Osteocyte (in vitro differentiated cells): ENCODE measurements around the gene BCL2A1. TPM values are rescaled to one million over a fixed set of nuclear protein-coding genes. Genes with fewer than 3 reads are reported as not detected.

ENCODE experiments used
- DNase-seq: peaks from one replicate; pipeline ENCODE4 v3.0.0; 2021; ENCODE audit warnings: mixed read lengths; ENCODE audit not compliant: unreplicated experiment; ENCODE audit errors: extremely low spot score
- H3K27ac Mint-ChIP-seq: one replicate; pipeline ENCODE4 v1.8.0; 2021; ENCODE audit warnings: mild to moderate bottlenecking, mixed read lengths; ENCODE audit not compliant: unreplicated experiment
- H3K27me3 Mint-ChIP-seq: one replicate; pipeline ENCODE4 v1.8.0; 2021; ENCODE audit warnings: mixed read lengths; ENCODE audit not compliant: unreplicated experiment
- H3K36me3 Mint-ChIP-seq: one replicate; pipeline ENCODE4 v1.8.0; 2021; ENCODE audit warnings: mixed read lengths; ENCODE audit not compliant: unreplicated experiment
- H3K4me1 Mint-ChIP-seq: one replicate; pipeline ENCODE4 v1.8.0; 2021; ENCODE audit warnings: mixed read lengths; ENCODE audit not compliant: unreplicated experiment
- H3K4me3 Mint-ChIP-seq: one replicate; pipeline ENCODE4 v1.8.0; 2021; ENCODE audit warnings: mild to moderate bottlenecking, moderate library complexity, mixed read lengths; ENCODE audit not compliant: unreplicated experiment
- H3K9me3 Mint-ChIP-seq: one replicate; pipeline ENCODE4 v1.8.0; 2021; ENCODE audit warnings: mixed read lengths; ENCODE audit not compliant: unreplicated experiment
- total RNA-seq: library from RNA; stranded (reverse); gene quantifications from 2 replicates; pipeline ENCODE4 v1.2.1, GENCODE V29; 2021
- TF ChIP-seq, protein P1 (sequence below): fragments of 200-600 bp; sonication (generic); IDR thresholded peaks from 2 replicates; pipeline ENCODE4 v1.5.0; 2021; ENCODE audit warnings: antibody characterized with exemption, mild to moderate bottlenecking, moderate library complexity

The BCL2A1 gene
- total RNA-seq, 1 donor from 2014 or later: not detected

GRCh38 chr15:79989183-79989582 lies 18.2 kb upstream of the BCL2A1 start:
- H3K27me3 Mint-ChIP-seq: peaks cover 19% of the 10 kb centered on the region
- H3K36me3 Mint-ChIP-seq: no peaks in the 10 kb centered on the region
- no peak overlapping the region for H3K27ac Mint-ChIP-seq
- no peak overlapping the region for H3K4me3 Mint-ChIP-seq
- no peak for DNase-seq
- no peaks in the 10 kb centered on the region for H3K9me3 Mint-ChIP-seq
- H3K4me1 Mint-ChIP-seq: no peaks in the 10 kb centered on the region
- TF ChIP-seq, protein P1, sequence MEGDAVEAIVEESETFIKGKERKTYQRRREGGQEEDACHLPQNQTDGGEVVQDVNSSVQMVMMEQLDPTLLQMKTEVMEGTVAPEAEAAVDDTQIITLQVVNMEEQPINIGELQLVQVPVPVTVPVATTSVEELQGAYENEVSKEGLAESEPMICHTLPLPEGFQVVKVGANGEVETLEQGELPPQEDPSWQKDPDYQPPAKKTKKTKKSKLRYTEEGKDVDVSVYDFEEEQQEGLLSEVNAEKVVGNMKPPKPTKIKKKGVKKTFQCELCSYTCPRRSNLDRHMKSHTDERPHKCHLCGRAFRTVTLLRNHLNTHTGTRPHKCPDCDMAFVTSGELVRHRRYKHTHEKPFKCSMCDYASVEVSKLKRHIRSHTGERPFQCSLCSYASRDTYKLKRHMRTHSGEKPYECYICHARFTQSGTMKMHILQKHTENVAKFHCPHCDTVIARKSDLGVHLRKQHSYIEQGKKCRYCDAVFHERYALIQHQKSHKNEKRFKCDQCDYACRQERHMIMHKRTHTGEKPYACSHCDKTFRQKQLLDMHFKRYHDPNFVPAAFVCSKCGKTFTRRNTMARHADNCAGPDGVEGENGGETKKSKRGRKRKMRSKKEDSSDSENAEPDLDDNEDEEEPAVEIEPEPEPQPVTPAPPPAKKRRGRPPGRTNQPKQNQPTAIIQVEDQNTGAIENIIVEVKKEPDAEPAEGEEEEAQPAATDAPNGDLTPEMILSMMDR: no peak

DNA sequence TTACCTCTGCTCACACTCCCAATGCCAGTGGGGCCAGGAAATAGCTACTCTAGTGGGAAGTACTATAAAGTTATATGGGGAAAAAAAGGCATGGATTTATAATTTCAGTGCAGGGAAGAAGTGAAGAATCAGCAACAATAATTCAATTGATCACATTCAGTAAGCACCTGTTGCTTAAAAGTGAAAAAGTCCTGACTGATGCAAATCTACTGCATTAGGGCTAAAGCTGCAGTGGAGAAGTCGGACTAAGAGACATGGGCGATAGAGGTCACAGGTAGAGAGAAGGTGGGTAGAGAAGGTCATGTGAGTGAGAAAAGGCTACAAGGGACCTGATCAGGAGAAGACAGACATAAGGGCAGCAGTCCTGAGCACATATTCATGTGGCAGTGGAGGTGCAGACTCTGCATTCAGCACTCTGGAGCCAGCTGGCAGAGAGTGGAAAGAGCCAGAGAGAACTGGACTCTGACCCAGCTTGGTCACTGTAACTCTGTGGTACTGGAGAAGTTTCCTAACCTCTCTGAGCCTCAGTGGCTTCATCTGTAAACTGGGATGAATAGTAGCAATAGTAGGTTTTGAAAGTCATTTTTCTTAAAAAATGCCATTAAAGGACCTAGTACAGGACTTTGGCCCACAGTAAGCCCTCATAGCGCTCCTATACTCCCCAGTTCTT lies 17.6 kb upstream of the BCL2A1 start:
- no peak for DNase-seq
- Mint-ChIP-seq H3K4me1 (no peaks in the 10 kb centered on the region), H3K4me3 (no peak overlapping the region), H3K9me3 (no peaks in the 10 kb centered on the region), H3K27ac (no peak overlapping the region), H3K27me3 (peaks cover 19% of the 10 kb centered on the region), H3K36me3 (no peaks in the 10 kb centered on the region)
- TF ChIP-seq, protein P1: no peak

DNA sequence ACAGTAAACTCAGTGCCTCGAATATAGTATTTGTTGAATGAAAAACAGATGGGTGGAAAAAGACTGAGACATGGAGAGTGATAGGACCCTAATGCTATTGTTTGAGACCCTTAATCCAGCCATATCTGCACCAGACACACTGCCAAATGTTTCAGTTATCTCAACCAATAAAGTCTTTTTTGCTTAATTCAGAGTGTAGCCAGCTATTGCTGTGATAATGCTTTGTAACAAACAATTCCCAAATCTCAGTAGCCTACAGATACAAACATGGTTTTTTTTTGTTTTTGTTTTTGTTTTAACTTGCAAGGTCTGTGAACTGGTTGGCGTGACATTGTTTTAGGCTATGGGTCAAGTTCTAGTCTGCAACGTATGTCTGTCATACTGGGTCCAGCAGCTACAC lies 17.0 kb upstream of the BCL2A1 start:
- H3K9me3 Mint-ChIP-seq: no peaks in the 10 kb centered on the region
- TF ChIP-seq, protein P1: no peak
- no peak overlapping the region for H3K27ac Mint-ChIP-seq

DNA sequence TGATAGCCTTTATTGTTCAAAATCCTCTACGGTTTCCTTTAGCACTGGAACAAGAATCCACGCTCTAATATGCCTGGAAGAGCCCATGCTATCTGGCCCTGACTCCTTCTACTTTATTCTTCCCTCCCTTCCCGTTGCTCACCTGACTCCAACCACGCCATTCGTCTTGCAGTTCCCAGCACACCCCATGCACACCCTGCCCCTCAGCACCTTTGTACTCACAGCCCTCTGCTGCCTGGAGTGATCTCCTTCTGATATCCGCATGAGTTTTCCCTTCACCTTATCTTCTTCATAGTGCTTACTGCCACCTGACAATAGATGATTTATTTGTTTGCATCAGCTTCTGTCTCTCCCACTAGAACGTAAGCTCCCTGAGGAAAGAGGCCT lies 16.6 kb upstream of the BCL2A1 start:
- TF ChIP-seq, protein P1: no peak
- Mint-ChIP-seq H3K4me3 (no peak overlapping the region), H3K27ac (no peak overlapping the region), H3K27me3 (peaks cover 19% of the 10 kb centered on the region), H3K36me3 (no peaks in the 10 kb centered on the region), H3K4me1 (no peaks in the 10 kb centered on the region), H3K9me3 (no peaks in the 10 kb centered on the region)
- peak; percentile 36 for DNase-seq

More for the DNA sequence above, 17.0 kb upstream of the BCL2A1 start:
- DNase-seq: no peak
- Mint-ChIP-seq H3K4me3 (no peak overlapping the region), H3K36me3 (no peaks in the 10 kb centered on the region), H3K27me3 (peaks cover 19% of the 10 kb centered on the region), H3K4me1 (no peaks in the 10 kb centered on the region)

GRCh38 chr15:79981831-79982455 lies 10.9 kb upstream of the BCL2A1 start:
- Mint-ChIP-seq H3K4me3 (no peak overlapping the region), H3K9me3 (no peaks in the 10 kb centered on the region), H3K36me3 (no peaks in the 10 kb centered on the region), H3K4me1 (peaks cover 4% of the 10 kb centered on the region), H3K27me3 (peaks cover 4% of the 10 kb centered on the region), H3K27ac (no peak overlapping the region)
- peak; percentile 60 for DNase-seq
- TF ChIP-seq, protein P1: no peak
